ENCODE results near the gene NDUFC2.

GRCh38 chr11:78031629-78032028 lies 48.0 kb downstream of the NDUFC2 start:
- TF ChIP-seq CTCF (conservative IDR thresholded peaks at IDR 0.05 in 1 of 2, IDR thresholded peaks at IDR 0.05 in 1 of 2; ENCODE audit: low read depth in 1 of 2, low read length in 2 of 2): no peak
- TF ChIP-seq EZH2 (IDR thresholded peaks at IDR 0.05; ENCODE audit: low read length, missing control alignments): no peak
